ENCODE measurements around the gene LMO7.

GRCh38 chr13:75610466-75610865 is 25.7 kb upstream of the LMO7 start:
- no peak for TF ChIP-seq ARID4B (CRISPR knock-in tag; IDR thresholded peaks at IDR 0.05; ENCODE audit: borderline replicate concordance)
- no peak for TF ChIP-seq E2F4 (CRISPR knock-in tag; IDR thresholded peaks at IDR 0.05; ENCODE audit: borderline replicate concordance, low read depth)
- TF ChIP-seq CTCF (IDR thresholded peaks at IDR 0.05), result no peak
- no peak for TF ChIP-seq E2F1 (CRISPR knock-in tag; IDR thresholded peaks at IDR 0.05)
- no peak for TF ChIP-seq CBFB (CRISPR knock-in tag; IDR thresholded peaks at IDR 0.05; ENCODE audit: low read depth)
- no peak for TF ChIP-seq HMGXB4 (CRISPR knock-in tag; IDR thresholded peaks at IDR 0.05)
- no peak for TF ChIP-seq ESRRA (CRISPR knock-in tag; IDR thresholded peaks at IDR 0.05; ENCODE audit: borderline replicate concordance)
- TF ChIP-seq CDX4 (CRISPR knock-in tag; IDR thresholded peaks at IDR 0.05; ENCODE audit: borderline replicate concordance), result no peak
- TF ChIP-seq RELA (CRISPR knock-in tag; IDR thresholded peaks at IDR 0.05; ENCODE audit: borderline replicate concordance), result no peak
- no peak for TF ChIP-seq FOXP1 (CRISPR knock-in tag; IDR thresholded peaks at IDR 0.05; ENCODE audit: borderline replicate concordance)
- no peak for TF ChIP-seq ZNF263 (CRISPR knock-in tag; IDR thresholded peaks at IDR 0.05; ENCODE audit: low read depth)
- no peak for TF ChIP-seq PREB (CRISPR knock-in tag; IDR thresholded peaks at IDR 0.05; ENCODE audit: borderline replicate concordance)

All from WTC11 (cell line).